ENCODE results near the gene YBX1. TPM values are rescaled to one million over a fixed set of nuclear protein-coding genes. Genes with fewer than 3 reads are reported as not detected.
A peak's percentile ranks its signal among the peaks of the same experiment; 100 is the strongest.

The YBX1 gene
- total RNA-seq, 1 experiment from 2014 or later: 1,098 TPM

GRCh38 chr1:42745851-42746250 is 63.6 kb downstream of the YBX1 start (continued):
- TF ChIP-seq, protein P1, sequence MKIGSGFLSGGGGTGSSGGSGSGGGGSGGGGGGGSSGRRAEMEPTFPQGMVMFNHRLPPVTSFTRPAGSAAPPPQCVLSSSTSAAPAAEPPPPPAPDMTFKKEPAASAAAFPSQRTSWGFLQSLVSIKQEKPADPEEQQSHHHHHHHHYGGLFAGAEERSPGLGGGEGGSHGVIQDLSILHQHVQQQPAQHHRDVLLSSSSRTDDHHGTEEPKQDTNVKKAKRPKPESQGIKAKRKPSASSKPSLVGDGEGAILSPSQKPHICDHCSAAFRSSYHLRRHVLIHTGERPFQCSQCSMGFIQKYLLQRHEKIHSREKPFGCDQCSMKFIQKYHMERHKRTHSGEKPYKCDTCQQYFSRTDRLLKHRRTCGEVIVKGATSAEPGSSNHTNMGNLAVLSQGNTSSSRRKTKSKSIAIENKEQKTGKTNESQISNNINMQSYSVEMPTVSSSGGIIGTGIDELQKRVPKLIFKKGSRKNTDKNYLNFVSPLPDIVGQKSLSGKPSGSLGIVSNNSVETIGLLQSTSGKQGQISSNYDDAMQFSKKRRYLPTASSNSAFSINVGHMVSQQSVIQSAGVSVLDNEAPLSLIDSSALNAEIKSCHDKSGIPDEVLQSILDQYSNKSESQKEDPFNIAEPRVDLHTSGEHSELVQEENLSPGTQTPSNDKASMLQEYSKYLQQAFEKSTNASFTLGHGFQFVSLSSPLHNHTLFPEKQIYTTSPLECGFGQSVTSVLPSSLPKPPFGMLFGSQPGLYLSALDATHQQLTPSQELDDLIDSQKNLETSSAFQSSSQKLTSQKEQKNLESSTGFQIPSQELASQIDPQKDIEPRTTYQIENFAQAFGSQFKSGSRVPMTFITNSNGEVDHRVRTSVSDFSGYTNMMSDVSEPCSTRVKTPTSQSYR (CRISPR knock-in tag; IDR thresholded peaks at IDR 0.05): no peak
- TF ChIP-seq ZBTB43 (CRISPR knock-in tag; IDR thresholded peaks at IDR 0.05): no peak
- TF ChIP-seq TCF7 (CRISPR knock-in tag; IDR thresholded peaks at IDR 0.05; ENCODE audit: low read depth): no peak
- TF ChIP-seq, protein P2, sequence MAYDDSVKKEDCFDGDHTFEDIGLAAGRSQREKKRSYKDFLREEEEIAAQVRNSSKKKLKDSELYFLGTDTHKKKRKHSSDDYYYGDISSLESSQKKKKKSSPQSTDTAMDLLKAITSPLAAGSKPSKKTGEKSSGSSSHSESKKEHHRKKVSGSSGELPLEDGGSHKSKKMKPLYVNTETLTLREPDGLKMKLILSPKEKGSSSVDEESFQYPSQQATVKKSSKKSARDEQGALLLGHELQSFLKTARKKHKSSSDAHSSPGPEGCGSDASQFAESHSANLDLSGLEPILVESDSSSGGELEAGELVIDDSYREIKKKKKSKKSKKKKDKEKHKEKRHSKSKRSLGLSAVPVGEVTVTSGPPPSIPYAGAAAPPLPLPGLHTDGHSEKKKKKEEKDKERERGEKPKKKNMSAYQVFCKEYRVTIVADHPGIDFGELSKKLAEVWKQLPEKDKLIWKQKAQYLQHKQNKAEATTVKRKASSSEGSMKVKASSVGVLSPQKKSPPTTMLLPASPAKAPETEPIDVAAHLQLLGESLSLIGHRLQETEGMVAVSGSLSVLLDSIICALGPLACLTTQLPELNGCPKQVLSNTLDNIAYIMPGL (CRISPR knock-in tag; IDR thresholded peaks at IDR 0.05): no peak
- no peak for TF ChIP-seq EMX1 (CRISPR knock-in tag; IDR thresholded peaks at IDR 0.05)
- TF ChIP-seq, protein P3, sequence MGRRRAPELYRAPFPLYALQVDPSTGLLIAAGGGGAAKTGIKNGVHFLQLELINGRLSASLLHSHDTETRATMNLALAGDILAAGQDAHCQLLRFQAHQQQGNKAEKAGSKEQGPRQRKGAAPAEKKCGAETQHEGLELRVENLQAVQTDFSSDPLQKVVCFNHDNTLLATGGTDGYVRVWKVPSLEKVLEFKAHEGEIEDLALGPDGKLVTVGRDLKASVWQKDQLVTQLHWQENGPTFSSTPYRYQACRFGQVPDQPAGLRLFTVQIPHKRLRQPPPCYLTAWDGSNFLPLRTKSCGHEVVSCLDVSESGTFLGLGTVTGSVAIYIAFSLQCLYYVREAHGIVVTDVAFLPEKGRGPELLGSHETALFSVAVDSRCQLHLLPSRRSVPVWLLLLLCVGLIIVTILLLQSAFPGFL (CRISPR knock-in tag; IDR thresholded peaks at IDR 0.05; ENCODE audit: borderline replicate concordance): no peak
- no peak for TF ChIP-seq ZBTB21 (CRISPR knock-in tag; IDR thresholded peaks at IDR 0.05; ENCODE audit: borderline replicate concordance)

- DNase-seq (ENCODE audit: low spot score) (peak; percentile 9), ATAC-seq (no peak)
- TF ChIP-seq TP53 (CRISPR knock-in tag; IDR thresholded peaks at IDR 0.05): no peak
- no peak for TF ChIP-seq TCF7 (CRISPR knock-in tag; IDR thresholded peaks at IDR 0.05; ENCODE audit: low read depth)
- ChIA-PET CTCF (interaction anchor here (0.5 to 1.4 kb wide), 12 partner anchors 9 to 572 kb away, joined by 3 to 15 read pairs (median 6); partner anchors contain the start of genes C1orf50 and P3H1), POLR2A (no interaction called here)
- H3K9me3 Mint-ChIP-seq: peaks cover 7% of the 10 kb centered on the region
- H3K4me1 Mint-ChIP-seq: peaks cover 20% of the 10 kb centered on the region
- H3K27me3 Mint-ChIP-seq (ENCODE audit: low read depth): no peaks in the 10 kb centered on the region
- H3K27ac Mint-ChIP-seq: no peak overlapping the region
- peaks cover 33% of the 10 kb centered on the region for H3K36me3 Mint-ChIP-seq
- no peak overlapping the region for H3K4me3 Mint-ChIP-seq
These were observed 64.4 kb downstream of the YBX1 start for GRCh38 chr1:42746436-42747105.

DNA sequence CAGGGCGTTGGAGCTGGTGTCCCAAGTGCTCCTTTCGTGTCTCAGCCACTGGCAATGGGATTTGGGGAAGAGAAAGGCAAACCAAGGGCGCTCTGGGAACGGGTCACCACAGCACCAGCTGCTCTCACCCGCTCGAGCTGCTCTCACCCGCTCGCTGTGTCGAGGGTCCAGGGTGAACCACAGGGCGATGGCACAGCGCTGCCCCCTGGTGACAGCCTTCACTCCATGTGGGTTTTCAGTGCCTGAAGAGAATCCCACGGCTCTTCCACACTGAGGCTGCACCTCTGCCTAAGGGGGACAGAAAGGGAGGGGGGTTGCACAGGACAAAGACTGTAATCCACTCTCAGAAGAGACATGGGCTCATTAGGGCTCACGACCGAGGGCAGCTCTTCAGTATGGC is 64.9 kb downstream of the YBX1 start:
- H3K4me1 Mint-ChIP-seq: peaks cover 14% of the 10 kb centered on the region
- peaks cover 13% of the 10 kb centered on the region for H3K9me3 Mint-ChIP-seq
- ChIA-PET CTCF (interaction anchor here (0.5 to 1.4 kb wide), 12 partner anchors 10 to 573 kb away, joined by 3 to 15 read pairs (median 6); partner anchors contain the start of genes C1orf50 and P3H1), POLR2A (no interaction called here)
- H3K27ac Mint-ChIP-seq: no peak overlapping the region
- H3K4me3 Mint-ChIP-seq: no peak overlapping the region
- no peaks in the 10 kb centered on the region for H3K27me3 Mint-ChIP-seq (ENCODE audit: low read depth)
- peaks cover 38% of the 10 kb centered on the region for H3K36me3 Mint-ChIP-seq
- peak; percentile 88 for ATAC-seq
- DNase-seq (ENCODE audit: low spot score): peak; percentile 72
- TF ChIP-seq, protein P4, sequence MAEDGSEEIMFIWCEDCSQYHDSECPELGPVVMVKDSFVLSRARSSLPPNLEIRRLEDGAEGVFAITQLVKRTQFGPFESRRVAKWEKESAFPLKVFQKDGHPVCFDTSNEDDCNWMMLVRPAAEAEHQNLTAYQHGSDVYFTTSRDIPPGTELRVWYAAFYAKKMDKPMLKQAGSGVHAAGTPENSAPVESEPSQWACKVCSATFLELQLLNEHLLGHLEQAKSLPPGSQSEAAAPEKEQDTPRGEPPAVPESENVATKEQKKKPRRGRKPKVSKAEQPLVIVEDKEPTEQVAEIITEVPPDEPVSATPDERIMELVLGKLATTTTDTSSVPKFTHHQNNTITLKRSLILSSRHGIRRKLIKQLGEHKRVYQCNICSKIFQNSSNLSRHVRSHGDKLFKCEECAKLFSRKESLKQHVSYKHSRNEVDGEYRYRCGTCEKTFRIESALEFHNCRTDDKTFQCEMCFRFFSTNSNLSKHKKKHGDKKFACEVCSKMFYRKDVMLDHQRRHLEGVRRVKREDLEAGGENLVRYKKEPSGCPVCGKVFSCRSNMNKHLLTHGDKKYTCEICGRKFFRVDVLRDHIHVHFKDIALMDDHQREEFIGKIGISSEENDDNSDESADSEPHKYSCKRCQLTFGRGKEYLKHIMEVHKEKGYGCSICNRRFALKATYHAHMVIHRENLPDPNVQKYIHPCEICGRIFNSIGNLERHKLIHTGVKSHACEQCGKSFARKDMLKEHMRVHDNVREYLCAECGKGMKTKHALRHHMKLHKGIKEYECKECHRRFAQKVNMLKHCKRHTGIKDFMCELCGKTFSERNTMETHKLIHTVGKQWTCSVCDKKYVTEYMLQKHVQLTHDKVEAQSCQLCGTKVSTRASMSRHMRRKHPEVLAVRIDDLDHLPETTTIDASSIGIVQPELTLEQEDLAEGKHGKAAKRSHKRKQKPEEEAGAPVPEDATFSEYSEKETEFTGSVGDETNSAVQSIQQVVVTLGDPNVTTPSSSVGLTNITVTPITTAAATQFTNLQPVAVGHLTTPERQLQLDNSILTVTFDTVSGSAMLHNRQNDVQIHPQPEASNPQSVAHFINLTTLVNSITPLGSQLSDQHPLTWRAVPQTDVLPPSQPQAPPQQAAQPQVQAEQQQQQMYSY (CRISPR knock-in tag; IDR thresholded peaks at IDR 0.05): no peak
- no peak for TF ChIP-seq GTF2I (CRISPR knock-in tag; conservative IDR thresholded peaks at IDR 0.05)
- TF ChIP-seq ZNF317 (CRISPR knock-in tag; IDR thresholded peaks at IDR 0.05; ENCODE audit: borderline replicate concordance, low read depth): no peak
- no peak for TF ChIP-seq USF1 (CRISPR knock-in tag; IDR thresholded peaks at IDR 0.05)
- TF ChIP-seq SMAD4 (CRISPR knock-in tag; IDR thresholded peaks at IDR 0.05): no peak
- no peak for TF ChIP-seq JUN (CRISPR knock-in tag; IDR thresholded peaks at IDR 0.05)
- TF ChIP-seq NR2C2 (CRISPR knock-in tag; IDR thresholded peaks at IDR 0.05): no peak
- TF ChIP-seq GABPB1 (CRISPR knock-in tag; IDR thresholded peaks at IDR 0.05): no peak
- no peak for TF ChIP-seq RORB (CRISPR knock-in tag; IDR thresholded peaks at IDR 0.05)
- TF ChIP-seq, protein P5, sequence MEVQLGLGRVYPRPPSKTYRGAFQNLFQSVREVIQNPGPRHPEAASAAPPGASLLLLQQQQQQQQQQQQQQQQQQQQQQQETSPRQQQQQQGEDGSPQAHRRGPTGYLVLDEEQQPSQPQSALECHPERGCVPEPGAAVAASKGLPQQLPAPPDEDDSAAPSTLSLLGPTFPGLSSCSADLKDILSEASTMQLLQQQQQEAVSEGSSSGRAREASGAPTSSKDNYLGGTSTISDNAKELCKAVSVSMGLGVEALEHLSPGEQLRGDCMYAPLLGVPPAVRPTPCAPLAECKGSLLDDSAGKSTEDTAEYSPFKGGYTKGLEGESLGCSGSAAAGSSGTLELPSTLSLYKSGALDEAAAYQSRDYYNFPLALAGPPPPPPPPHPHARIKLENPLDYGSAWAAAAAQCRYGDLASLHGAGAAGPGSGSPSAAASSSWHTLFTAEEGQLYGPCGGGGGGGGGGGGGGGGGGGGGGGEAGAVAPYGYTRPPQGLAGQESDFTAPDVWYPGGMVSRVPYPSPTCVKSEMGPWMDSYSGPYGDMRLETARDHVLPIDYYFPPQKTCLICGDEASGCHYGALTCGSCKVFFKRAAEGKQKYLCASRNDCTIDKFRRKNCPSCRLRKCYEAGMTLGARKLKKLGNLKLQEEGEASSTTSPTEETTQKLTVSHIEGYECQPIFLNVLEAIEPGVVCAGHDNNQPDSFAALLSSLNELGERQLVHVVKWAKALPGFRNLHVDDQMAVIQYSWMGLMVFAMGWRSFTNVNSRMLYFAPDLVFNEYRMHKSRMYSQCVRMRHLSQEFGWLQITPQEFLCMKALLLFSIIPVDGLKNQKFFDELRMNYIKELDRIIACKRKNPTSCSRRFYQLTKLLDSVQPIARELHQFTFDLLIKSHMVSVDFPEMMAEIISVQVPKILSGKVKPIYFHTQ (CRISPR knock-in tag; IDR thresholded peaks at IDR 0.05): no peak
